ENCODE data around the gene ALG9.

ALG9 gene

GRCh38 chr11:111835665-111836064, 35.7 kb downstream of the ALG9 start:
- DNase-seq (ENCODE audit: low read depth, low spot score) = no peak

GRCh38 chr11:111834432-111835163, 36.8 kb downstream of the ALG9 start:
- DNase-seq (ENCODE audit: low read depth, low spot score) = no peak

GRCh38 chr11:111833524-111833923, 37.9 kb downstream of the ALG9 start:
- no peak for DNase-seq (ENCODE audit: low read depth, low spot score)

GRCh38 chr11:111829185-111829968, 42.0 kb downstream of the ALG9 start:
- no peak for DNase-seq (ENCODE audit: low read depth, low spot score)

- DNase-seq (ENCODE audit: low read depth, low spot score) = no peak
Observed at GRCh38 chr11:111826322-111826950, 44.9 kb downstream of the ALG9 start.

GRCh38 chr11:111823629-111824028, 47.8 kb downstream of the ALG9 start:
- no peak for DNase-seq (ENCODE audit: low read depth, low spot score)

- no peak for DNase-seq (ENCODE audit: low read depth, low spot score)
Observed at GRCh38 chr11:111823131-111823530, 48.2 kb downstream of the ALG9 start.

- DNase-seq (ENCODE audit: low read depth, low spot score) = peak; percentile 20
Observed at GRCh38 chr11:111819829-111820237, 51.5 kb downstream of the ALG9 start.

- peak; percentile 21 for DNase-seq (ENCODE audit: low read depth, low spot score)
Observed at GRCh38 chr11:111819161-111819828, 52.1 kb downstream of the ALG9 start.

- DNase-seq (ENCODE audit: low read depth, low spot score) = no peak
Observed at GRCh38 chr11:111815489-111815888, 55.9 kb downstream of the ALG9 start.

- peak; percentile 68 for DNase-seq (ENCODE audit: low read depth, low spot score)
Observed at GRCh38 chr11:111814557-111815320, 56.6 kb downstream of the ALG9 start.

- no peak for DNase-seq (ENCODE audit: low read depth, low spot score)
Observed at GRCh38 chr11:111814106-111814505, 57.3 kb downstream of the ALG9 start.

GRCh38 chr11:111812211-111812610, 59.2 kb downstream of the ALG9 start:
- DNase-seq (ENCODE audit: low read depth, low spot score) = no peak

- DNase-seq (ENCODE audit: low read depth, low spot score) = no peak
Observed at GRCh38 chr11:111811445-111811844, 59.9 kb downstream of the ALG9 start.

- DNase-seq (ENCODE audit: low read depth, low spot score) = no peak
Observed at GRCh38 chr11:111808834-111809233, 62.5 kb downstream of the ALG9 start.

GRCh38 chr11:111808063-111808588, 63.3 kb downstream of the ALG9 start:
- DNase-seq (ENCODE audit: low read depth, low spot score) = no peak

GRCh38 chr11:111807076-111807475, 64.3 kb downstream of the ALG9 start:
- no peak for DNase-seq (ENCODE audit: low read depth, low spot score)

- DNase-seq (ENCODE audit: low read depth, low spot score) = no peak
Observed at GRCh38 chr11:111801135-111801534, 70.2 kb downstream of the ALG9 start.

GRCh38 chr11:111798279-111798678, 73.1 kb downstream of the ALG9 start:
- no peak for DNase-seq (ENCODE audit: low read depth, low spot score)

- DNase-seq (ENCODE audit: low read depth, low spot score) = no peak
Observed at GRCh38 chr11:111797145-111797581, 74.2 kb downstream of the ALG9 start.

- DNase-seq (ENCODE audit: low read depth, low spot score) = no peak
Observed at GRCh38 chr11:111796696-111797095, 74.7 kb downstream of the ALG9 start.

Data from smooth muscle cell of the brain vasculature (primary cell).